HFF-Myc (cell line): ENCODE measurements around the gene TMEM74B.

ENCODE experiments used
- DNase-seq: peaks from one replicate; pipeline ENCODE4 v3.0.0-alpha.2; 2011; ENCODE audit warnings: low read depth; ENCODE audit errors: extremely low read depth
- H3K4me3 ChIP-seq: replicated peaks from 2 replicates; pipeline ENCODE4 v1.5.1; 2011; ENCODE audit warnings: low read depth, mild to moderate bottlenecking, control low read depth, low read length
- TF ChIP-seq, protein P1 (sequence below): IDR thresholded peaks from 2 replicates; pipeline ENCODE4 v1.5.1; 2012; ENCODE audit warnings: mild to moderate bottlenecking, low read depth, low read length, control low read depth; ENCODE audit errors: missing control alignments

Gene TMEM74B

DNA sequence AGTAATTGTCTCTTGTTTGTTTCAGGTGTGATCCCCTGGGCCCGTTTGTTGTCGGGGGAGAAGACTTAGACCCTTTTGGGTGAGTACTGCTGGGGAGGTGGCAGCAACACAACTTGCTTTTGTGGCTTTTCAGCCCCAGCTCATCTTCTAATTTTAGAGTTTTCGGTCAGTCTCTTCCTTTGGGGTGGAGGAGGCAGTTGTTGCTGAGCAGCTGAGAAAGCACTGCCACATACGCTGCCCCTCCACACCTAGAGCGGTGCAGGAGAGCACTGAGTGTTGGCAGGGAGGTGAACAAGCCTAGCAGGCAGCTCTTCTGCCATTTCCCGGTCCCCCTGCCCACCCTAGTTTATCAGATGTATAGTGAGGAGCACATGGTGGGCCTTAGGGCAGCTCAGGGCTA is 21.7 kb downstream of the TMEM74B start:
- no peak overlapping the region for H3K4me3 ChIP-seq
- TF ChIP-seq, protein P1, sequence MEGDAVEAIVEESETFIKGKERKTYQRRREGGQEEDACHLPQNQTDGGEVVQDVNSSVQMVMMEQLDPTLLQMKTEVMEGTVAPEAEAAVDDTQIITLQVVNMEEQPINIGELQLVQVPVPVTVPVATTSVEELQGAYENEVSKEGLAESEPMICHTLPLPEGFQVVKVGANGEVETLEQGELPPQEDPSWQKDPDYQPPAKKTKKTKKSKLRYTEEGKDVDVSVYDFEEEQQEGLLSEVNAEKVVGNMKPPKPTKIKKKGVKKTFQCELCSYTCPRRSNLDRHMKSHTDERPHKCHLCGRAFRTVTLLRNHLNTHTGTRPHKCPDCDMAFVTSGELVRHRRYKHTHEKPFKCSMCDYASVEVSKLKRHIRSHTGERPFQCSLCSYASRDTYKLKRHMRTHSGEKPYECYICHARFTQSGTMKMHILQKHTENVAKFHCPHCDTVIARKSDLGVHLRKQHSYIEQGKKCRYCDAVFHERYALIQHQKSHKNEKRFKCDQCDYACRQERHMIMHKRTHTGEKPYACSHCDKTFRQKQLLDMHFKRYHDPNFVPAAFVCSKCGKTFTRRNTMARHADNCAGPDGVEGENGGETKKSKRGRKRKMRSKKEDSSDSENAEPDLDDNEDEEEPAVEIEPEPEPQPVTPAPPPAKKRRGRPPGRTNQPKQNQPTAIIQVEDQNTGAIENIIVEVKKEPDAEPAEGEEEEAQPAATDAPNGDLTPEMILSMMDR = no peak
- no peak for DNase-seq

DNA sequence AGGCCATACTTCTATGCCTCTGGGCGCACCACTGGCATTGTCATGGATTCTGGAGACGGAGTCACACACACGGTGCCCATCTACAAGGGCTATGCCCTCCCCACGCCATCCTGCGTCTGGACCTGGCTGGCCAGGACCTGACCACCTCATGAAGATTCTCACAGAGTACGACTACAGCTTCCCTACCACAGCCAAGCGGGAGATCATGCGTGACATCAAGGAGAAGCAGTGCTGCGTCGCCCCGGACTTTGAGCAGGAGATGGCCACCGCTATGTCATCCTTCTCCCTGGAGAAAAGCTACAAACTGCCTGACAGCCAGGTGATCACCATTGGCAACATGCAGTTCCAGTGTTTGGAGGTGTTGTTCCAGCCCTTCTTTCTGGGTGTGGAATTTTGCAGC is 23.8 kb downstream of the TMEM74B start:
- no peak for DNase-seq
- H3K4me3 ChIP-seq = no peak overlapping the region
- TF ChIP-seq, protein P1 = no peak

DNA sequence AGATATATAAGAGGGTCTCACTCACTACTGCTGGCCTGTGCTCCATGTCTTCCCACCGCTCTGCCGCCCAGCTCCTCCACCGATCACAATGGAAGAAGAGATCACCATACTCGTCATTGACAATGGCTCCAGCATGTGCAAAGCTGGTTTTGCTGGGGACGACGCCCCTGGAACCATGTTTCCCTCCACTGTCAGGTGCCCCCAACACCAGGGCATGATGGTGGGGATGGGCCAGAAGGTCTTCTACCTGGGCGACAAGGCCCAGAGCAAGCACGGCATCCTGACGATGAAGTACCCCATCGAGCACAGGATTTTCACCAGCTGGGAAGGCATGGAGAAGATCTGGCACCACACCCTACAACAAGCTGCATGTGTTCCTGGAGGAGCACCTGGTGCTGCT is 24.3 kb downstream of the TMEM74B start:
- no peak overlapping the region for H3K4me3 ChIP-seq
- TF ChIP-seq, protein P1 = no peak
- no peak for DNase-seq

DNA sequence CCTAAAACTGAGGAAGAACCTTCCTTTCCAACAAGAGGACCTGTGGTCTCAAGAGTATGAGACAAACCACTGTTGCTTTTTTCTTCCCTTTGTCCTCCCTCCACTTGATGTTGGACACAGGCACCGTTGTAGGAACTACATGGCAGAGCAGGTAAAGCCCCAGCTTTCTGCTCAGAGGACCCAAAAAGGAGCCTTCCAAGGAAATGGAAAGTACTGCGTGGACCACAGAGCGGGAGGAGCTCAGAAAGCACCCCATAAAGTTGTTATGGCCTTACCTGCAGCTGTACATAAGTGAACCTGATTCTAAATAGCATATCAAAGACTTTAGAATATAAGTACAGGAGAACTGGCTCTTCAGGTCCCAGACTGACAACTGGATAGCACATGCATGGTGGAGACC is 29.4 kb downstream of the TMEM74B start:
- DNase-seq = no peak
- H3K4me3 ChIP-seq = no peak overlapping the region
- TF ChIP-seq, protein P1 = no peak

DNA sequence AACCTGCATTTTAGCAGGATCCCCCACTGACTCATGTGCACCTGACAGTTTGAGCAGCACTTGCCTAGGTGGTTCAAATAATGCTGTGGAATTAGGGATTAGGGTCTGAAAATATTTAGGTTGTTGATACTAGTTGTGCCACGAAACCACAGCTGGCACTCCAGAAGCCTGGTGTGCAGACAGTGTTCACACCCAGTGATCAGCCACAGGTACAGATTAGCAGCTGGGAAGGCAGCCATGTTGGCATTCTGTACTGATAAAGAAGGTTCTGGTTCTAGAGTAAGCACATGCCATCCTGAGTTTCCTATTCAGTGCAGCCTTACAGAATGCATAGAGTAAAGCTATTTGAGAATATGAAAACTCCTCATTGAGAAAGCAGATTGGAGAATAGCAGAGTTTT is 30.1 kb downstream of the TMEM74B start:
- TF ChIP-seq, protein P1 = no peak
- no peak overlapping the region for H3K4me3 ChIP-seq
- no peak for DNase-seq

DNA sequence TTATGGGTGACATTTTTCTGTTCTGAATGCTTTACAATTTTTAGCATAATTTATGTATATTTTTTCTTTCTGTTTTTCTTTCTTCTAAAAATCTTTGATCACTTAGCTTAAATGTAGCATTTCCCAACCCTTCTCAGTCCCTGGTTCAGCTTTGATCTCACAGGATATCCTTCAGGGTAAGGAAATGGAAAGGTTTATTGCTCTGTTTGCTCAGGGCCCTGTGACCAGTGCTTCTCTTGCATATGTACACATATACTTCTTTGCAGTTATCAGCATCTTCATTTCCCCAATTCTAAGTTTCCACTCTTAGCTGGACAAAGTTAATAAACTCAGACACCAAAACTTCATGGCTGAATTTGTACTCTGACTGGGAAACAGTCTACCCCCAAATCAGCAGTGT is 30.6 kb downstream of the TMEM74B start:
- TF ChIP-seq, protein P1 = no peak
- DNase-seq = no peak
- no peak overlapping the region for H3K4me3 ChIP-seq

DNA sequence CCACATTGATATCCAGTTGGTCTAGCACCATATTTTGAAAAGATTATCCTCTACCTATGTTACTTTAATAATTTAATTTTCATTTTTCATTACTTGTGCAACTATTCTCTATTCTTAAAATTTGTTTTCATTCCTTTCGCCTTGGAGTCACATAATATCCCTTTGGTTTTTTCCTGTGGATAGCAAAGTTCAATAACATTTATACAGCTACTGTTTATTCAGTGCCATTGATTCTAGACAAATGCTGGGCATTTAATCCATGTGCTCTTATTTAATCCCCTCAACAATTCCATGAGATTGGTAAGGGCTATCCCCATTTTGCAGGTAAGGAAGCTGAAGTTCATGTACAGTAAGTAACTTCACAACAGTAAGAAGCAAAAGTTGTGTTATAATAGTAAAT is 33.8 kb downstream of the TMEM74B start:
- TF ChIP-seq, protein P1 = no peak
- DNase-seq = no peak
- H3K4me3 ChIP-seq = no peak overlapping the region
